Measurements from ENCODE around the gene ZNF692. TPM values are rescaled to one million over a fixed set of nuclear protein-coding genes. Genes with fewer than 3 reads are reported as not detected.

ZNF692 gene
- total RNA-seq, 1 experiment from 2014 or later = 59.1 TPM

GRCh38 chr1:248848602-248849001, 10.3 kb downstream of the ZNF692 start:
- no peak for TF ChIP-seq SMAD4 (CRISPR knock-in tag; IDR thresholded peaks at IDR 0.05)
- no peak for TF ChIP-seq FOXP4 (CRISPR knock-in tag; IDR thresholded peaks at IDR 0.05)
- no peak for TF ChIP-seq TCF7 (CRISPR knock-in tag; IDR thresholded peaks at IDR 0.05; ENCODE audit: low read depth)
- no peak for TF ChIP-seq ATF3 (CRISPR knock-in tag; conservative IDR thresholded peaks at IDR 0.05)
- TF ChIP-seq SMAD3 (CRISPR knock-in tag; IDR thresholded peaks at IDR 0.05; ENCODE audit: borderline replicate concordance) = no peak
- no peak for TF ChIP-seq ELF4 (CRISPR knock-in tag; IDR thresholded peaks at IDR 0.05; ENCODE audit: low read depth)
- no peak for TF ChIP-seq ZMAT4 (CRISPR knock-in tag; IDR thresholded peaks at IDR 0.05)
- no peak for TF ChIP-seq ZNF425 (CRISPR knock-in tag; conservative IDR thresholded peaks at IDR 0.05)
- TF ChIP-seq NR1H2 (CRISPR knock-in tag; IDR thresholded peaks at IDR 0.05) = no peak
- TF ChIP-seq EMX1 (CRISPR knock-in tag; IDR thresholded peaks at IDR 0.05) = no peak
- TF ChIP-seq CTCF (IDR thresholded peaks at IDR 0.05) = no peak
- no peak for TF ChIP-seq TEAD1 (CRISPR knock-in tag; IDR thresholded peaks at IDR 0.05)
- no peak for TF ChIP-seq ZNF219 (CRISPR knock-in tag; IDR thresholded peaks at IDR 0.05; ENCODE audit: borderline replicate concordance)
- TF ChIP-seq PRDM15 (CRISPR knock-in tag; IDR thresholded peaks at IDR 0.05) = no peak
- TF ChIP-seq PREB (CRISPR knock-in tag; IDR thresholded peaks at IDR 0.05; ENCODE audit: borderline replicate concordance) = no peak
- no peak for TF ChIP-seq ATF1 (CRISPR knock-in tag; IDR thresholded peaks at IDR 0.05)
- no peak for TF ChIP-seq MAX (CRISPR knock-in tag; IDR thresholded peaks at IDR 0.05)
- no peak for TF ChIP-seq NFYB (CRISPR knock-in tag; conservative IDR thresholded peaks at IDR 0.05; ENCODE audit: low read depth)
- ATAC-seq = no peak
- DNase-seq (ENCODE audit: low spot score) = no peak
- CTCF ChIA-PET = interaction anchor here (2.4 kb wide), 1 partner anchor 10 kb away, joined by 9 read pairs; the partner anchor contains the start of gene ZNF692
- Mint-ChIP-seq H3K36me3 (peaks cover 25% of the 10 kb centered on the region), H3K4me3 (no peak overlapping the region), H3K27me3 (ENCODE audit: low read depth) (no peaks in the 10 kb centered on the region), H3K9me3 (no peaks in the 10 kb centered on the region), H3K27ac (no peak overlapping the region; the same call in 1 of the 2 replicates), H3K4me1 (no peaks in the 10 kb centered on the region)
- POLR2A ChIA-PET = no interaction called here
